NCI-H2196 treated with DMSO at 0.1 percent for 48 hours (cell line): ENCODE results near the gene SNX33.
"Not testable (repeated sequence)": the region's sequence is repeated elsewhere in the genome, so short reads cannot be mapped to it uniquely, and the experiment has no call there.

Experiments
- DNase-seq: peaks from one replicate; lab custom pipeline; 2025; ENCODE audit not compliant: unreplicated experiment; lab: John Stamatoyannopoulos, UW

The SNX33 gene

GRCh38 chr15:75661756-75662140, 14.0 kb downstream of the SNX33 start:
- no peak for DNase-seq

- no peak for DNase-seq
These were observed 15.3 kb downstream of the SNX33 start for GRCh38 chr15:75662823-75663519.

- DNase-seq, result no peak
These were observed 16.3 kb downstream of the SNX33 start for GRCh38 chr15:75663931-75664421.

GRCh38 chr15:75666823-75667501, 19.2 kb downstream of the SNX33 start:
- no peak for DNase-seq

GRCh38 chr15:75669191-75669878, 21.6 kb downstream of the SNX33 start:
- DNase-seq, result no peak

GRCh38 chr15:75669879-75670212, 22.1 kb downstream of the SNX33 start:
- no peak for DNase-seq

- DNase-seq, result no peak
These were observed 24.3 kb downstream of the SNX33 start for GRCh38 chr15:75671730-75672602.

- no peak for DNase-seq
These were observed 25.1 kb downstream of the SNX33 start for GRCh38 chr15:75672646-75673425.

- DNase-seq, result no peak
These were observed 25.9 kb downstream of the SNX33 start for GRCh38 chr15:75673426-75674235.

- DNase-seq, result no peak
These were observed 26.7 kb downstream of the SNX33 start for GRCh38 chr15:75674366-75674765.

GRCh38 chr15:75675579-75676404, 28.1 kb downstream of the SNX33 start:
- DNase-seq, result no peak

GRCh38 chr15:75676688-75677464, 29.2 kb downstream of the SNX33 start:
- DNase-seq, result no peak

GRCh38 chr15:75677465-75678323, 30.0 kb downstream of the SNX33 start:
- DNase-seq, result no peak

- not testable (repeated sequence) for DNase-seq
These were observed 30.6 kb downstream of the SNX33 start for GRCh38 chr15:75678324-75678690.

- DNase-seq, result no peak
These were observed 32.5 kb downstream of the SNX33 start for GRCh38 chr15:75680007-75680789.
